ENCODE data around the gene SPRY1. TPM values are rescaled to one million over a fixed set of nuclear protein-coding genes. Genes with fewer than 3 reads are reported as not detected.

The SPRY1 gene
- total RNA-seq, 1 donor: 7.3 TPM

DNA sequence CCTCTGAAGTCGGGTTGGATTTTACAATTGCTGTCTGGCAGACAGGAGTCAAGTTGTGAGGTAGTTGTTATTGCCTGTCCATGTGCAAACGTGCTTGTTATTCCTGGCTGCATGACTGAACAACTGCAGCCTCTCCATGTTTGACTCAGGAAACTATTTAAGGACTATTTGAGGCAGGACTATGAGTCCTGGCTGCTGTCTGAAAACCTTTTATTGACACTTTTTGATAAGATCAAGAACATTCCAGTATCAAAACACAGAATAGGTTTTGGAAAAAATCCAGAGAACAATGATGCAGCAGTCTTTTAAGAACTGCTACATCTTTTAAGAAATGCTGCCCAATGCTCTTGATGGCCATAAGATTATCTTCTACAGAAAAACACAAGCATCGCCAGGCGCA lies 10.0 kb upstream of the SPRY1 start:
- no peak for TF ChIP-seq CTCF (IDR thresholded peaks at IDR 0.05; ENCODE audit: insufficient read depth, low read depth, low read length)
- DNase-seq (ENCODE audit: low read depth): peak; percentile 60
- no peak overlapping the region for H3K4me3 ChIP-seq (ENCODE audit: low read depth, low read length)

DNA sequence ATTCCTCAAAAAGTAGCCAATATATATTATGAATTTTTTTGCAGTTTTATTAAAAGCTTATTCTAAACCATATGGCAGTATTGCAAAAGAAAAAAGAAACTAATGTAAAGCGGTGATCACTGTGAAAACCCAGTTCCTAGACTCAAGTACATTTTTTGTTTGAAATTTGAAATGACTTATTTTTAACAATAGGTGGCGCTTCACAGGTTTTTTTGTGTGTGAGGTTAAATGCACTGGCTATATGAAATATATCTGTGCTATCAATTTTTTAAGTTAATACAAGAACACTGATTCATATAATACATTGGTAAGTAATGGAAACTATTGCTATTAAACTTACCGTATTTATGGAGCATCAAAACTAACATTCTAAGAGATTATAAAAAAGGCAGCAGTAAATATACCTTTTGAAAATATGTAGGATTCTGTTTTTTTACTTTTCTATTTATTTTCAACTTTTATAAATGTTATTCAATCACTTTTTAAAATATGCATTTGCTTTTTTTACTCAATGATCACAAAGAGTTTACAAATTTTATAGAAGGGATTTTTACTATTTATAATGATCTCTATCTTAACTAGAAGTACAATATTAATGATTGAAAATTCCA lies 5.6 kb upstream of the SPRY1 start:
- TF ChIP-seq CTCF (IDR thresholded peaks at IDR 0.05; ENCODE audit: insufficient read depth, low read depth, low read length): peak; percentile 51
- peak; percentile 45 for DNase-seq (ENCODE audit: low read depth)
- no peak overlapping the region for H3K4me3 ChIP-seq (ENCODE audit: low read depth, low read length)

DNA sequence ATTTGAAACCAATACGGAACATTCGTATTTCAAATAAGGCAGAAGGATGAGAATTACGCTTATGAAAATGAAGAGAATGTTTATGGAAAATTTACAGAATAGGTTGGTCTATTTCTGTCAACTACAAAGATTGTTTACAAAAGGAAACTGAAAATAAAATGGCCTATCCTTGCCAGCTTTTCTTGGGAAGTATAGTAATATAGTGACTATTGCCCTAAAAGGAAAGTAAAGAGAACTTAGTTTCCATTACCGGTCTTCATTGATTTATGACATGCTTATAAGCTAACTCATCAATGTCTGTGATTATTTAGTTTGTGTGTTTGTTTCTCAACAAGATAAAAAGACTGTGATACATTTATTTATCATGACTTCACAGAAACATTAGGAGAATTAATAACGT lies 2.9 kb upstream of the SPRY1 start:
- TF ChIP-seq CTCF (IDR thresholded peaks at IDR 0.05; ENCODE audit: insufficient read depth, low read depth, low read length): no peak
- DNase-seq (ENCODE audit: low read depth): peak; percentile 23
- H3K4me3 ChIP-seq (ENCODE audit: low read depth, low read length): no peak overlapping the region

DNA sequence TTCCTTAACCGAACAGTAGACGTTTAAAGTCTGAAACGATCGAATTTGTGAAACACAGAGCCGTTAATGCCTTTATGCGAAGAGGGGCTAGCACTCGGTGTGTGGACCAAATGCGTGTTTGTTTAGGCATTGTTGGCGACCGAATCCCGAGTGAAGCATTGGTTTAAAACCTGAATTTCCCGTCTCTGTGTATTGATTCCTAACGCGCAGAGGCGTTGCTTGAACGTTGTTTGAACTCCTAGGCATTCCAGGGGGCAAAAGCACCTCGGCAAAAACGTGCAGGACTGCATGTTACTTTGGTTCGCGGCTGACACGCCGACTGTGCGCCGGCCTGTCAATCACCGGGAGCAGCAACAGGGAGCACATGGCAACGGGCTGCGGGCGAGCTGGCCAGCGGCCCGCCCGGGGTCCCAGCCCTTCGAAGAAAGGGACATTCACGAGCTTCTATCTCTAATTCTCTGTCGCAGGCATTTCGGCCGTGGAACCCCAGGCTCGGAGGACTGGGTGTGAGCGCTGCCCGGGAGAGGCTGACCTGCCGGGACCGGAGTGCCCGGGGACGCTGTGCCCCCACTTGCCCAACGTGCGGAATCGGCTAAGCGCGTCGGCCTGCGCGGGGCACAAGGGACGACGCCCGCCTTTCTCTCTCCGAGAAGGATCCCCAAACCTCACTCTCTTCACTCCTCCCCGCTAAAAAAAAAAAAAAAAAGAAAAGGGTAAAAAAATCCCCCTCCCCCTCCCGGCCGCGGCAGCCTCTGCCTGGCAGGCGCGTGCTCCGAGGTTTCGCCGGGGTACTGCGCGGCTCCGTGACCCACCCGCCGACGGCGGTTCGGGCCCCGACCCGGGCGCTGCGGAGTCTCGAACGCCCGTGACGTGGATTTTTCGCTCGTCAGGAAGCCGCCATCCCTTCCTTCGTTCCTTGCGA lies 810 bp downstream of the SPRY1 start:
- peak; percentile 47 for DNase-seq (ENCODE audit: low read depth)
- TF ChIP-seq CTCF (IDR thresholded peaks at IDR 0.05; ENCODE audit: insufficient read depth, low read depth, low read length): no peak
- H3K4me3 ChIP-seq (ENCODE audit: low read depth, low read length): peak overlapping the region; percentile 69

- DNase-seq (ENCODE audit: low read depth): peak; percentile 69
- peak overlapping the region; percentile 69 for H3K4me3 ChIP-seq (ENCODE audit: low read depth, low read length)
- TF ChIP-seq CTCF (IDR thresholded peaks at IDR 0.05; ENCODE audit: insufficient read depth, low read depth, low read length): peak; percentile 37
Observed at GRCh38 chr4:123398066-123398852, 1.7 kb downstream of the SPRY1 start.

DNA sequence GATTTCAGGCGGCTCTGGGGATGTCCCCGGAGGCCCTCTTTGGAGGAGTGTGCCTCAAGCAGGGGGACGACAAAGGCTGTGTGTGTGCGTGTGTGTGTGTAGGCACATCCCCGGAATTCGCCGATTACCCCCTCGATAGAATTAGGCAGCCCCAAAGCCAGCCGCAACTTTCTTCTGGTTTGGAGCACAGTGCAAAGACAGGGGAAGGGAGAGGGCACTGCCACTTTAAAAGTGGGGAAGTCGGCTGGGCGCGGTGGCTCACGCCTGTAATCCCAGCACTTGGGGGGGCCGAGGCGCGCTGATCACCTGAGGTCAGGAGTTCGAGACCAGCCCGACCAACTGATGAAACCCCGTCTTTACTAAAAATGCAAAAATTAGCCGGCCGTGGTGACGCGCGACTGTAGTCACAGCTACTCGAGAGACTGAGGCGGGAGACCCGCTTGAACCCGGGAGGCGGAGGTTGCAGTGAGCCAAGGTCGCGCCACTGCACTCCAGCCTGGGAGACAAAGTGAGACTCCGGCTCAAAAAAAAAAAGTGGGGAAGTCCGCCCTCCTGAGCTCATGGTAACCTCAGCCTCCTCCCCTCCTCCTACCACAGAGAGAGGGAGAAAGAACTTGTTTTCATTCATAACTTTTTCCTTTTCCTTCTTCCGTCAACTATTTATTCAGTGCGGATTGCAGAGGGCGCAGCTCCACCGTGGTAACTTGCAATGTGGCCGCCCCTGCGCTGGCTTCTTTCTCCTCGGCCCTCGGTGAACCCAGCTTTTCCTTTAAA lies 2.4 kb downstream of the SPRY1 start:
- peak; percentile 84 for DNase-seq (ENCODE audit: low read depth)
- peak; percentile 16 for TF ChIP-seq CTCF (IDR thresholded peaks at IDR 0.05; ENCODE audit: insufficient read depth, low read depth, low read length)
- H3K4me3 ChIP-seq (ENCODE audit: low read depth, low read length): peak overlapping the region; percentile 69
